ENCODE measurements around the gene NECTIN3.

Gene NECTIN3

GRCh38 chr3:111071257-111072030 lies at the start of gene NECTIN3:
TSS of gene NECTIN3 (plus strand) at chr3:111071816. CDS start at chr3:111072018, 202 bp downstream.
- DNase-seq (ENCODE audit: low read depth): peak; percentile 73

- no peak for DNase-seq (ENCODE audit: low read depth)
Measured at GRCh38 chr3:111027868-111028267, 43.7 kb upstream of the NECTIN3 start.

GRCh38 chr3:111031538-111031937 lies 40.1 kb upstream of the NECTIN3 start:
- DNase-seq (ENCODE audit: low read depth): no peak

- no peak for DNase-seq (ENCODE audit: low read depth)
Measured at GRCh38 chr3:111032677-111033076, 38.9 kb upstream of the NECTIN3 start.

GRCh38 chr3:111033470-111034050 lies 38.1 kb upstream of the NECTIN3 start:
- DNase-seq (ENCODE audit: low read depth): no peak

- DNase-seq (ENCODE audit: low read depth): no peak
Measured at GRCh38 chr3:111035316-111035715, 36.3 kb upstream of the NECTIN3 start.

- DNase-seq (ENCODE audit: low read depth): no peak
Measured at GRCh38 chr3:111035902-111036301, 35.7 kb upstream of the NECTIN3 start.

- no peak for DNase-seq (ENCODE audit: low read depth)
Measured at GRCh38 chr3:111040959-111041358, 30.7 kb upstream of the NECTIN3 start.

- no peak for DNase-seq (ENCODE audit: low read depth)
Measured at GRCh38 chr3:111045564-111045963, 26.1 kb upstream of the NECTIN3 start.

GRCh38 chr3:111047042-111047441 lies 24.6 kb upstream of the NECTIN3 start:
- DNase-seq (ENCODE audit: low read depth): no peak

GRCh38 chr3:111047812-111048435 lies 23.7 kb upstream of the NECTIN3 start:
- no peak for DNase-seq (ENCODE audit: low read depth)

- no peak for DNase-seq (ENCODE audit: low read depth)
Measured at GRCh38 chr3:111051354-111051753, 20.3 kb upstream of the NECTIN3 start.

- no peak for DNase-seq (ENCODE audit: low read depth)
Measured at GRCh38 chr3:111068574-111068973, 3.0 kb upstream of the NECTIN3 start.

- no peak for DNase-seq (ENCODE audit: low read depth)
Measured at GRCh38 chr3:111069974-111070771, 1.4 kb upstream of the NECTIN3 start.

- DNase-seq (ENCODE audit: low read depth): no peak
Measured at GRCh38 chr3:111070772-111071256, 802 bp upstream of the NECTIN3 start.

- DNase-seq (ENCODE audit: low read depth): peak; percentile 15
Measured at GRCh38 chr3:111072031-111072921, 660 bp downstream of the NECTIN3 start.

GRCh38 chr3:111073218-111073617 lies 1.6 kb downstream of the NECTIN3 start:
- DNase-seq (ENCODE audit: low read depth): no peak

- no peak for DNase-seq (ENCODE audit: low read depth)
Measured at GRCh38 chr3:111076732-111077131, 5.1 kb downstream of the NECTIN3 start.

GRCh38 chr3:111077369-111077768 lies 5.8 kb downstream of the NECTIN3 start:
- DNase-seq (ENCODE audit: low read depth): no peak

- no peak for DNase-seq (ENCODE audit: low read depth)
Measured at GRCh38 chr3:111080413-111080812, 8.8 kb downstream of the NECTIN3 start.

- DNase-seq (ENCODE audit: low read depth): no peak
Measured at GRCh38 chr3:111081008-111081545, 9.5 kb downstream of the NECTIN3 start.
